Hematopoietic multipotent progenitor cell treated with erythropoietin and hydrocortisone succinate and interleukin-3 and kit ligand, for 17 days (in vitro differentiated cells): ENCODE data around the gene ANKRD22.

Experiments used
- DNase-seq: peaks from one replicate; pipeline ENCODE4 v3.0.0-alpha.2; 2015; ENCODE audit warnings: low spot score

Gene ANKRD22

DNA sequence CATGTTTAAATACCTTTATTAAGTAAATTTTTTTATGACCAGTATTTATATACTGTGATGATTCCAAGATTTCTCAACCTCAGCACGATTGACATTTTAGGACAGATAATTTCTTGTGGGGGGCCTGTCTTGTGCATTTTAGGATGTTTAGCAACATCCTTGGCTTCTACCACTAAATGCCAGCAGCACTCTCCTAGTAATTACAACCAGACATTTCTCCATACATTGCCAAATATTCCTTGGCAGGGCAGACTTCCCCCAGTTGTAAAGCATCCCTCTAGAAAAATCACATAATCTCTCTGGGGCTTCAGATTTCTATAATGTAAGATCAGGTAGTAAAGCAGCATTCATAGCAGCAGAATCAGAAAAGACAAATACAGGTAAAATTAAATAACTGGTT lies 56.9 kb downstream of the ANKRD22 start:
- no peak for DNase-seq

DNA sequence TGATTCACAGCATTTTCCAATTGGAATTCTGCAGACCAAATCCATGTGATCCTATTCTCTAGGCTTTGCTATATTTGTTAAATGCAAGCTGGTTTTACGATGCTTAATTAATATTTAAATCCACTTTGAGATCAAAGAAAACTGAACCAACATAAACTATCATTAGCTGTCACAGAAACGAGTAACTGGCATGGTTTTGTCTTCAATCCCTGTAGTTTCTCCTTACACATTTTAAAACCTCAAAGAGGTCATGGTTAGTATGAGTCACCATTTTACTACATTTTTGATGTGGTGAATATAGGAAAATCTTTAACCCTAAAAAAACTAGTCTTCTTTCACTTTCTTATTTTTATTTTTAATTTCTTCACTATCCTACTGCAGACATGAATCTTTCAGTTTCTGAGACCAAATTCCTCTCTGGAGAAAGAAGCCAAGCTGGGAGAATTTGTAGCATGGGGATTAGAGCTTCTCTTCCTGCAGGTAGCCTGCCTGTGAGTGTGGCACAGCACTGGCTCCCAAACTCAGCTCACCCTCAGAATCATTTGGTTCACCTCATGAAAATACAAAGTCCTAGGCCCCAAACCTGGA lies 57.8 kb downstream of the ANKRD22 start:
- no peak for DNase-seq

DNA sequence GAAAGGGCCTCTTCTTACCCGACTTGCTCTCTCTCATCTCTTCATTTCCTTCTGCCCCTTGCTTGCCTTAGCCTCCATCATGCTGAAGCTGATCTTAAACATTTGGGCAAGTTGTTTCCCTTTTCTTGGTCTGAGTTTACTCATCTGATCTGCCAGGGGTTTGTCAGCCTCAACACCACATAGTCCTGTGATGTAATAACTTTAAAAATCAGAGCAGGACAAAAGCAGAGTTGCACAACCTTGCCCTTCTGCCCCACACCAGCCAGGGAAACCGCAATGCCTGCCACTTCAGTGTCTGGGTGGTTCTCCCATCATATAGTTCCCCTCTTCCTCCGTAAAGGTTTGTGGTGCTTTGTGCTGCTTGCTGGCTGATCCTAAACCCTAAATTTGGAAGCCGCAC lies 59.0 kb downstream of the ANKRD22 start:
- no peak for DNase-seq

DNA sequence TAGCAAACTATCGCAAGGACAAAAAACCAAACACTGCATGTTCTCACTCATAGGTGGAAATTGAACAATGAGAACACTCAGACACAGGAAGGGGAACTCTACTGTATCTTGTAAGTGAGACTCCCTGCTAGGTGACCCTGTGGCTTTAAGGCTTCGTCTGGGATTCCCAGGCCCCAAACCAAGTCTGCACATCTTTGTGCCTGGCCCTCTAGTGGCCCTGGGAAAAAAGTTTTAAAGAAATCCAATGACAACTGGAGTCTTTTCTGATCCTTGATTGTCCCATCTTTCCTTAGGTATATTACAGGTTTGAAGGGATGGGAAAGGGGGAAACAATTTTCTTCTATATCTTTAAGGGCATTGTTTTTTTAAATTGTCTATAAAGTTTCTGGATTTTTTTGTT lies 59.7 kb downstream of the ANKRD22 start:
- DNase-seq: no peak

DNA sequence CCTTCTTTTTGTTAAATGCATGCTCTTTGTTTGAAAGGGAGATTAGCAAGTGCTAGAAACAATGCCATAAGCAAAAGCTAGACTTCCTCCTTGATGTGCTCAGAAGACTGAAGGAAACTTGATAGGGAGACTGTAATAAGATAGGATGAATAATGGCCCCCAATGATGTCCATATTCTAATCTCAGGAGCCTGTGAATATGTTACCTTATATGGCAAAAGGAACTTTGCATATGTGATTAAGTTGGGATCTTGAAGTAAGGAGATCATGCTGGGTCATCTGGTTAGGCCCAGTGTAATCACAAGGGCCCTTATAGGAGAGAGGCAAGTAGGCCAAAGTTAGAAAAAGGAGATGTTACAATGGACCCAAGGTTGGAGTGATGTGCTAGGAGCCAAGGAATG lies 62.7 kb downstream of the ANKRD22 start:
- no peak for DNase-seq

DNA sequence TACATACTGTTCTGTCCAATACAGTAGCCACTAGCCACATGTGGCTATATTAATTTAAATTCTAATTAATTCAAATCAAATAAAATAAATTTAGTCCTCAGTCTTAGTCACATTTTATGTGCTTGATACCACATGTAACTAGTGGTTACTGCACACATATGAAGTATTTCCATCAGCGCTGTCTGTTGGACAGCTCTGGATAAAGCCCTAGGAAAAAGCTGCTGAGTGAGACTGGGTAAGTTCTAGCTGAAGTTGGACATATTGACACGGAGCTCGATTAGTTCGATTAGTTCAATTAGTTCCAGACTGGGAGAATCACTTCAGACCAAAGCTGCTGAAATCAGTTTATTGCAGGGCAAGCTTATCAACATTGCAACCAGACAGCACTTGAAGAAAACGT lies 64.2 kb downstream of the ANKRD22 start:
- no peak for DNase-seq

DNA sequence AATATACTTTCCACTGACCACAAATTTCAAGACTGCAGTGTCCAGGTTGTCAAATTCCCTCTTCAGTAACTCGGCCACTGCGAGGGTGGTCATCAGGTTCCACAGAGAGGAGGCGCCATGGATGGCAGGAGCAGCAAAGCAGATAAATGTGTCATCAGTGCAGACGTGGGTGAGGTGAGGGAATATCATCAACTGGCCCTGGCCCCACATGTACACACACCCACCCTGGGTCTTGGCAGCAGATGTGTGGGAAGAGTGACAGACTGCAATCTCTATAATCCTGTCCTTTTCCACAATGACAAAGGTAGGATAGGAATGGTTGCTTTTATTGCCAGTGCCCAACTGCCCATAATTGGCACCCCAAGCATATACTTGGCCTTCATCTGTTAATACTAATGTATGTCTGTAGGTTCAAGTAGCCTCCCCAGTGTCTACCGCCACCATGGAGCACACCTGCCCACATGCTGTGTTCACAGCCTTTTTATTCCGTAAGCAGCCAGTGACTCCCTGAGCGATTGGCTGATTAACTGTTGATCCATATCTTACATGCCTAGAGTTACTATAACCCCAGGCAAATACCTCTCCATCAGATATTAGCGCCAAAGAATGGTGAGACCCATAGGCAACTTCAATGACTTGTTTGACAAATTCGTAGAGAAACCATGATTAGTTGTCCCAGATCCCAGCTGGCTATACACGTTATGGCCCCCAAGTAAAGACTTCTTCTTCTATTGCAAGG lies 65.4 kb downstream of the ANKRD22 start:
- DNase-seq: no peak

DNA sequence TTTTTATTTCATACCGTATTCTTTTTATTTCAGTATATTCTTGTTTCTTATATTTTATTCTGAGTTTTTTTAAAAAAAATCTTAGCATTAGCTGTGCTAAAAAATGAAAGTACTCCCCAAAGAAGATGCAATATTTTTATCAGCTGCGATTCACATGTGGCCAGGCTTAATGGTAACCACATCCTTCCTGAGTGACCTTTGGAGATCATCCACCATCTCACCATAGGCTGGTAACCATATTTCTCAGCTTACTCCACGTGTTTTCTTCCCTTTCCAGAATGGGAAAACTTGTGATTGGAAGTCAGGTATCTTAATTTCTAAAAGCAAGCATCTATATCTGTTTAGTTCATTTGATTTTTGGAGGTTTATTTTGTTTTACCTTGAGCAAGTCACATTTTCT lies 67.9 kb downstream of the ANKRD22 start:
- DNase-seq: no peak

DNA sequence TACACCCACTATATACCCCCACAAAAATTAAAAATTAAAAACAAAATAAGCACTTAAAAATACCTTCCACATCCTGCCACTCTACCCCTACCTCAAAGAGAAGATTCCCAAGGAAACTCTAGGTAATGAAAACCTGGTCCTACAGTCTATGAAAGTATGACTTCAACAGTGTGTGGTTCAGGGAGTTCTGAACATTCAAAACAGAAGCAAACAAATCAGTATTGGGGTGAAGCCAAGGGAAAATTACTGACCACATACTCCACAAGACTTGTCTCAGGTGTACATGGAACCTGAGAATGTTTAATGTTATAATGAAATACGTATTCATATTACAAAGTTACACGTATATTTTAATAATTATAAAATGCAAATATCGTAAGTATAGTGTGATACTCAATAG lies 69.4 kb downstream of the ANKRD22 start:
- no peak for DNase-seq

DNA sequence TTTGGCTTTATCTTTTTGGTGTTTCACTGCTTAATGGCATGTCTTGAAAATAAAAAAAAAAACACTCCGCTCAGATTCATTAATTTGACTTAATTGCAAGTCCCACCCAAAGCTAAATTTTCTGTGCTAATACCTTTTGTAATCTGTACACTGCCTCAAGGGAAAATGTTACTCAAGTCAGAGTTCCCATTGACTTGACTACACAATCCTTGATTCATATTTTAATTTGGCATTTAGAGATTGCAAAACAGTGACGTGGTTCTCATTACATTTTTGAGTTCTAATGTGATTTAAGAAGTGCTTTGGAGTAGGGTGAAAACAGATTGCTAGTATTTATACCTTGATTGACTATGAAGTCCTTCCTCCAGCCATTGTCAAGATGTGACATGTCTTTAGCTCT lies 70.4 kb downstream of the ANKRD22 start:
- DNase-seq: no peak
